ENCODE results near the gene TSPAN12.

The TSPAN12 gene

DNA sequence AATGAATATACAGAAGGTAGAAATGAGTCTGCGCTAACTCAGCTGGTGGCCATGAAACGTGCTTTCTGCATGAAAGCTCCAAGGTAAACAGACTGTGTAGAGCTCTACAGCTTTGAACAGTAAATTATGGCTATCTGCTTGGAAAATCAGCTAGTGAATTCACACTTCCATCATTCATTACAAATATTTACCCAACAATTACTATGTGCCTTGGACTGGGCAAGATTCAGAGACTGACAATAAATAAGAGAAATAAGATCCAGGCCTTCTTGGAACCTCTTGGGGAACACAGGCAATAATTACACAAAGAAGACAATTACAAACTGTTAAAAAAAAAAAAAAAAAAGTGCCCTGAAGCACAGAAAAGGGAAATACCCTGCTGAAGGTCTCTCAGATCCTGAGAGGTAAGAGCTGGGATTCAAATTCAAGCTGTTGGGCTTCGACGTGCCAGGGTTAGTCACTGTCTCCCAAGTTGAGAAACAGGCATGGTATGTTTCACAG, 15.8 kb downstream of the TSPAN12 start:
- DNase-seq (ENCODE audit: low read depth), result no peak

DNA sequence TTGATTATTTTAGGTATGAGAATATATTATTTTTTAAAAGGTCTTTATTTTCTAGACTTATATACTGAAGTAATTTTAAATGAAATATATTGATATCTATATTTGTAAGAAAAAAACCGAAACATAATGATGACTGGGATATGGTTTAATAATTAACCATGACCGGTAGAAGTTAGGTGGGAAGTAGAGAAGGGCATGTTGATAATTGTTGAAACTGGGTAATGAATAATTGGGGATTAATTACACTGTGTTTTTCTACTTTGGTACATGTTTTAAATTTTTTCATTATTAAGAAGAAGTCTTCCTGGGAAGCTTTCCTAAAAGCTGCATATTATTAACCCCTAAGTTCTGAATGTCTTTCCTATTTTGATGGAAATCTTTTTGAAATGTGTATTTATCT, 16.3 kb downstream of the TSPAN12 start:
- no peak for DNase-seq (ENCODE audit: low read depth)

GRCh38 chr7:120838281-120838682, 19.7 kb downstream of the TSPAN12 start:
- DNase-seq (ENCODE audit: low read depth), result no peak

DNA sequence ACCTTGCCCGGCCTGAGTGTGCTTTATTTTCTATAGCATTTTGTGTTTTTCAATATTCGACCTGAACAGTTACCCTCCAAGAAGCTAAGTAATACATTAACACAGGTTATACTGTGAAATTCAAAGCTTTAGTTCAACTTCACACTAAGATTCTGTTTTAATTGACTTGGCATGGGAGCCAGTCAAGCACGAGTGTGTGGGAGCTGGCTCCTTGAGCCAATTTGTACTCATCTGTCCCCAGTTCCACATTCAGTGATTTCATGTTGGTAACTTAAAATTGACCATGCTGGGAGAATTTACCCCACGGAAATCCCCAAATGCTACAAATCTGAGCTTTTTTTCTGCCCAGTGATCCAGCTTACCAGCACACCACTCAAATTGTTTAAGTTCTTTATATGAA, 20.3 kb downstream of the TSPAN12 start:
- no peak for DNase-seq (ENCODE audit: low read depth)

- no peak for DNase-seq (ENCODE audit: low read depth)
Observed at GRCh38 chr7:120836556-120837115, 21.3 kb downstream of the TSPAN12 start.

DNA sequence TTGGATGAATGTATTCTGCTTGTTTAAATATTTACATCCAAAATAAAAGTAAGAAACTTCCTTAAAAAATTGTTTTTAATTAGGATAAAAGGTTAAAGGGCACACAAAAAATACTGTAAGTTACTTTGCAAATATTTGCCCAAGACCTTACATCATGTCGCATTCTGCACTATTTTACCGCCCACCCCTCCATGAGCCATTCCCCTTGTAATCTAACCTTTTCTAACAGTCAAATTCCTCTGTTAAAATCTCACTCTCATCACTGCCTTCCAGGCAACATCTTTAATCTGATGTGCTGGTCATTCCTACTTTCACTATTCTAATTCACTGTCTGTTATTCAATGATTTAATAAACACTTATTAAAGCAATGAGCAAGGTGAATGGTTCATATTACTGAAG, 23.2 kb downstream of the TSPAN12 start:
- no peak for DNase-seq (ENCODE audit: low read depth)

DNA sequence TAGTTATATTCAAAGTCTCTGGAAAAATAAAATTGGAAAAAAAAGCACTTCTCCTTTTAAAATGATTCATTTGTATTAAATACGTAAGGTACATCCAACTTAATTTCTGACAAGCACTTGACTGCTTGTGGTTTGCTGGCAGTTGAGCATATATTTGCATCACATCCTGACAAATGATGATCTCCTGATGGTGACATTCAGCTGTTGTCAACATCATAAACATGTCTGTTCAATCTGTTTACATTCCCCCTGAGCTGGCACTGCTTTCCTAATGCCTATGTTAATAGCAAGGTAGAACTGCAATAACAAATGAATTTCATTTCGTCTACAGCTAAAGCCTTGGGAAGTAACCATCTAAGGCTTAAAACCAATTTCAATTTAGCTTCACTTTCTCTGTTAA, 24.4 kb downstream of the TSPAN12 start:
- DNase-seq (ENCODE audit: low read depth), result no peak

DNA sequence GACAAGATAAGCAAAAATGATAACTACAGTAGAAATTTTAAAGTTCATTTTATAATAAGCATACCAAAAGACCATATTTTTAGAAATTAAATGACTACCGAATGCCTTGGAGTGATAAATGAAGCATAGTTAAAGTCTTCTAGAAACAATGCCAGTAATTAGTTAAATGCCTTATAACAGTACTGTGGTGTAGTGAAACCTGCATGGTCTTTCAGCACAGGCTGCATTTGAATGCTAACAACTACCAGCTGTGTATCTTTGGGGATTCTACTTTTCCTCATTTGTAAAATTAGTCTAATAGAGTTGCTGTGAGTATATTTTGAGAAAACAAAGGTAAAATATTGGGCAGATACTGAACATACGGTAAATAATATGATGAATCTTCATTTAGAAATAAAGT, 25.1 kb downstream of the TSPAN12 start:
- no peak for DNase-seq (ENCODE audit: low read depth)

- no peak for DNase-seq (ENCODE audit: low read depth)
Observed at GRCh38 chr7:120831260-120831659, 26.7 kb downstream of the TSPAN12 start.

- no peak for DNase-seq (ENCODE audit: low read depth)
Observed at GRCh38 chr7:120829487-120829886, 28.5 kb downstream of the TSPAN12 start.

- DNase-seq (ENCODE audit: low read depth), result no peak
Observed at GRCh38 chr7:120828528-120828927, 29.4 kb downstream of the TSPAN12 start.

GRCh38 chr7:120827371-120828118, 30.4 kb downstream of the TSPAN12 start:
- DNase-seq (ENCODE audit: low read depth), result no peak

DNA sequence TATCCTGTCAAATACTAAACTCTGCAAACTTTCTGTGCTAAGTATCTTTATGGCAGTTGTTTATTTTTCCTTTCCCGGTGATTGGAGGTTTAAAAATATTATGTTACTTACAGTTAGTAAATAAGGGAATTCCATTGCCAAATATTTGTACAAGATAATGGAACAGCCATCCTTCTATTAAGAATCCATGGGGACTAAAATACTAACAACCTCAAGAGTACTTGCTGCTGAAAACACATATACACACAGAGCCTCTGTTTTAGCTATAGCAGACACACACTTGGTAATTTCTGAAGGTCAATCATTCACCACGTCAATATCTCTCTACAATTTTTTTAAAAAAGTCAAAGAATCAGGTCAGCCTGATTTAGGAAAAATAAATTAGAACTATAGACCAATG, 32.4 kb downstream of the TSPAN12 start:
- no peak for DNase-seq (ENCODE audit: low read depth)

- DNase-seq (ENCODE audit: low read depth), result no peak
Observed at GRCh38 chr7:120825152-120825551, 32.8 kb downstream of the TSPAN12 start.

DNA sequence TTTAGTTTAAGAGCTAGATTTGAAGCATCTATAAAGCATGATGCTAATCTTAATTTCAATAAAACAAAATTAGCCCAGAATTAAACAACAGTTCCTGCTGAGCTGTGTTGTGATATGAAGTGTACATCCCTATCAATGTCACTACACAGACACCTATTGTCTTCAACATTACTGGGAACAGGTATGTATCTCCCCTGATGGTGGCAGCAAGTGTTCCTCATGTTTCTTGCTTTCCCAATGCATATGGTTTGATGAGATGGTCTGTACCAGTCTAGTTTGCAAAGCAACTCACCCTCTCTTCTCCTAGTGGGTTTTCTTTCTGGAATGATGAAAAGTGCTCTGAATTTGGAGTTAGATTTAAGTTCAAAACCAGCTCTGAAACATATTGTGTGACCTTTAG, 38.1 kb downstream of the TSPAN12 start:
- no peak for DNase-seq (ENCODE audit: low read depth)

DNA sequence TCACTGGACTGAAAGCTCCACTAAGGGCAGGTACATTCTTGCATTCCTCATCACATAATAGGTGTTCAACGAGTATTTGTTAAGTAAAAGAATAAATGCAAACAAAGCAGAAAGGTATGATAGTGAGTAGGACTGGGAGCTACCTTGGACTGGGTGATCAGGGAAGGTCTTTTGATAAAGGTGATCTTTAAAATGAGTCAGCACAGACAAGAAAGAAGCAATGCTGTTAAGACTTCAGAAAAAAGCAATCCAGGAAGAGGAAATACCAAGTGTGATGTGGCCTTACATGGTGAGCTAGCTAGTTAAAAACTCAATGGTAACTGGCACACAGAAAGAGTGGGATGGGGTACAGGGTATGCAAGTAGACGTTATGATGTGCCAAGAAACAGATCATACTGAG, 40.1 kb downstream of the TSPAN12 start:
- DNase-seq (ENCODE audit: low read depth), result no peak

DNA sequence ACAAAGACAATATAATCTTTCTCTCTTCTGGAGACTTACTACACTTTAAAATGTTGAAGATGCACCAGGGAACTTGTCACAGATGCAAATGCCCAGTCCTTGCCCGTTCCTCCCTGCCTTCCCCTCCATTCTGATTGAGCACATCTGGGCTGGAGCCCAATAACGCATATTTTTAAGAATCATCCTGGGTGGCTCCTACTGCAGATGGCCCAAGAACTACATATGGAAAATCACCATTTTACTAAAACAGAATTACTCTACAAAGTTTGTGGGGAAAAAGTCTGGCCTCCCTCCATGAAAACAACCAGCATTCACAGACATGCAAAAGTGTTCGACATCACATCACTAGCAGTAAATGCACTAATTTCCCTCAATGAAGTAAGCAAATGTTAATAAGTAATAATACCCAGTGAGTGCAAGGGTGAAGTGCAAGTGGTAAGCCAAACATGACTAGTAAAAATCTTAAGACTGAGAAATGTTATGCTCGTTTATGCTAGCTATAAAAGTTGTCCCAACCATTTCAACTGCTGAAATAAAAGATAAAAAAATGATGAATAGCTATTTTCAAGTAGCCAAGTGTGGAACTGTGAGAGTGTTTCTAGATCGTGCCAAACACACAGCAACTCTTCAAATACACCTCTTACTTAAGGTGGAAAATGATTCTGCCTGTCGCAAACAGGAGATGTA, 43.5 kb downstream of the TSPAN12 start:
- DNase-seq (ENCODE audit: low read depth), result no peak

DNA sequence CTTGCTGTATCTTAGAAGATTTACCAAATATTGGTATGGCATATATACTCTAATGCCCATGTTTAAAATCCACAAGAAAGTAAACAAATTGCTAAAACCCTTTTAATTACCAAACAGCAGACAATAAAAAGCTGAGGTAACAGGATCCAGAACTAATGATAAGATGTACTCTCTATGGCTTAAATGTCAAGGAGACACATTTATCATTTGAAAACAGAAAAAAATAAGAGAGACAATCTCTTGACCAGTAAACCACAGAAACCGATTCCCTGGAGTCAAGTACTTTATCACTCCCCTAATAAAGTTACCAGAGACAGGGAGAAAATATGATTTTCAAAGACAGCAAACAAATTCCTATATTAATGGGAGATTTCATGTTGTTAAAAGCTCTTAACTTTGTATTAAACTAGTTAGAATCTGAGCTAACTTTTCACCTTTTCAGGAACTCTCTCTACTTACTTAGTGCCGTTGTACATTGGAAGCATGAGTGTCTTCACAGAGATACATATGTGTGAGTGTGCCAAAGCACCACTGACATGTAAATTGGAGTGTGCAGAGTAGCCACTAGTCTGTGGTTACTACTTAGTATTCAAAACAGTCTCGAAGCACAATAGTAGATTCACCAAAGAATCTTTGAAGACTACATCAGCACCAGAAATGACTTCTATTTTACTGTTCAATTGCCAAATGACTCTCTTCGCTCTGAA, 44.2 kb downstream of the TSPAN12 start:
- no peak for DNase-seq (ENCODE audit: low read depth)

- DNase-seq (ENCODE audit: low read depth), result no peak
Observed at GRCh38 chr7:120813089-120813488, 44.9 kb downstream of the TSPAN12 start.

DNA sequence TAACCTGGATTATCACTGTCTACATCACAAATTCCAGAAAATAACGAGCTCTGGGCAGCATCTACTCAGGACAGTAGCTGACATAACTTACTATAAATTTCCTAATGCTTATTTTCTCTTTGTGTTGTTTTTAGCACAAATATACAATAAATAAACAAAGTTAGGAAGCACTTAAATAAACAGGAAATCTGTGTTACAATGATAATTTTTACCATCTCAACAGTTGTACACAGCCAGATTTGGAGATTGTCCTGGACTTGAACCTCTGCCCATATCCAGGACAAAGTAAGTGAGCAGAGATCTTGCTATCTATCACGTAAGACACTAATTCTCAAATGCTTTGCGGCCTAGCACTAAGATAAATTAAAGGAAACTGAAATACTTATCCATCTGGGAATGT, 48.7 kb downstream of the TSPAN12 start:
- DNase-seq (ENCODE audit: low read depth), result no peak

- no peak for DNase-seq (ENCODE audit: low read depth)
Observed at GRCh38 chr7:120807390-120807789, 50.6 kb downstream of the TSPAN12 start.

DNA sequence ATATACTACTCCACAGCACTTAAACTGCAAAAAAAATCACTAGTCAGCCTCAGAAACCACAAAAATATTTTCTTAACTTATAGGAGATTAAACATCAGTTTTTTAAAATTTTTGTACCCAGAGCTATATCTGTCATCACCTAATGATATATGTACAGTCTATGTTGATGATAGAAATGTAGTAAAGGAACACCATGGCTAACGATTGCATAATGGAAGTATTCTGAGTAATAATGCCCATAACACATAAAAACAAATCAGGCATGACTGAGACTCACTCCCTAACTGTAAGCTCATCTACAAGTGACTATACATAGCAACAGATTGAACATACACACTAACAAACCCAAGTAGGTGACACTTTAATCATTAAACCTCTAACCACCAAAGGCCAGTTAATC, 51.3 kb downstream of the TSPAN12 start:
- DNase-seq (ENCODE audit: low read depth), result no peak
